SK-N-SH (cell line): Measurements from ENCODE around the gene DENND1A. TPM values are rescaled to one million over a fixed set of nuclear protein-coding genes. Genes with fewer than 3 reads are reported as not detected.
A peak's percentile ranks its signal among the peaks of the same experiment; 100 is the strongest.

Experiments
- CTCF ChIA-PET: fragments of 300-600, 350-600 bp; formaldehyde crosslinking; extraction: SDS; loops from one replicate; lab custom pipeline; 2021; lab: Yijun Ruan, JAX
- POLR2A ChIA-PET: fragments of 350-600 bp; sonication (Branson Sonifier 250); formaldehyde crosslinking; extraction: SDS; loops from one replicate; lab custom pipeline; 2020; ENCODE audit warnings: antibody characterized with exemption, inconsistent platforms; lab: Yijun Ruan, JAX
- DNase-seq: peaks from one replicate; pipeline ENCODE4 v3.0.0; 2012
- H2AFZ ChIP-seq: fragments of 200-600 bp; sonication (generic); 2 replicates; pipeline ENCODE4 v1.8.1; 2016; ENCODE audit warnings: antibody characterized with exemption, mild to moderate bottlenecking, low read depth
- H3F3A ChIP-seq: fragments of 200-600 bp; sonication (generic); replicated peaks from 2 replicates; pipeline ENCODE3; 2016; ENCODE audit warnings: antibody characterized with exemption, mild to moderate bottlenecking; ENCODE audit not compliant: insufficient read depth
- H3K27ac ChIP-seq, 2 experiments: fragments of 200-500 bp in 1 of 2; fragments of 200-600 bp in 1 of 2; sonication (Bioruptor generic) in 1 of 2; sonication (generic), shearing (Covaris generic) in 1 of 2; 2 replicates each; pipeline versions ENCODE4 v1.5.1 to v1.6.1; 2014 to 2016; ENCODE audit warnings: low read depth in 2 of 2, inconsistent platforms in 1 of 2, low read length in 1 of 2, mild to moderate bottlenecking in 1 of 2, mixed read lengths in 1 of 2
- H3K27me3 ChIP-seq: fragments of 200-600 bp; sonication (generic), shearing (Covaris generic); 2 replicates; pipeline ENCODE4 v1.6.1; 2016; ENCODE audit warnings: mixed run types; ENCODE audit not compliant: insufficient read depth
- H3K36me3 ChIP-seq, 2 experiments: fragments of 200-500 bp in 1 of 2; fragments of 200-600 bp in 1 of 2; sonication (Bioruptor generic) in 1 of 2; sonication (generic) in 1 of 2; replicated peaks in 1 of 2; 2 replicates each; pipeline versions ENCODE3 to v1.5.1; 2014 to 2016; ENCODE audit warnings: low read length in 1 of 2, mild to moderate bottlenecking in 1 of 2; ENCODE audit not compliant: insufficient read depth in 2 of 2, control insufficient read depth in 1 of 2
- H3K4me1 ChIP-seq, 2 experiments: fragments of 200-500 bp in 1 of 2; fragments of 200-600 bp in 1 of 2; sonication (Bioruptor generic) in 1 of 2; sonication (generic), shearing (Covaris generic) in 1 of 2; 2 replicates each; pipeline versions ENCODE4 v1.5.1 to v1.6.1; 2014 to 2016; ENCODE audit warnings: low read depth in 1 of 2, low read length in 1 of 2, mixed run types in 1 of 2; ENCODE audit not compliant: insufficient read depth in 2 of 2, control insufficient read depth in 1 of 2
- H3K4me2 ChIP-seq: fragments of 200-600 bp; sonication (generic), shearing (Covaris generic); 2 replicates; pipeline ENCODE4 v1.6.1; 2017; ENCODE audit warnings: mixed run types
- H3K4me3 ChIP-seq, 2 experiments: fragments of 200-500 bp in 1 of 2; fragments of 200-600 bp in 1 of 2; sonication (Bioruptor generic) in 1 of 2; sonication (generic), shearing (Covaris generic) in 1 of 2; 2 replicates each; pipeline versions ENCODE4 v1.5.1 to v1.8.1; 2014 to 2016; ENCODE audit warnings: low read depth in 2 of 2, inconsistent platforms in 1 of 2, low read length in 1 of 2, mild to moderate bottlenecking in 1 of 2, mixed read lengths in 1 of 2, moderate library complexity in 1 of 2
- H3K79me2 ChIP-seq: fragments of 200-600 bp; sonication (generic); 2 replicates; pipeline ENCODE4 v1.8.1; 2017; ENCODE audit warnings: mild to moderate bottlenecking; ENCODE audit not compliant: insufficient read depth
- H3K9ac ChIP-seq: fragments of 200-600 bp; sonication (generic); 2 replicates; pipeline ENCODE4 v1.6.1; 2017; ENCODE audit warnings: mixed run types
- H3K9me2 ChIP-seq: fragments of 200-600 bp; sonication (generic); 2 replicates; pipeline ENCODE4 v1.6.1; 2017; ENCODE audit warnings: mixed run types
- H3K9me3 ChIP-seq: fragments of 200-600 bp; sonication (generic); 2 replicates; pipeline ENCODE4 v1.6.1; 2017; ENCODE audit warnings: mixed run types, mild to moderate bottlenecking, moderate library complexity
- H4K20me1 ChIP-seq: fragments of 200-600 bp; sonication (generic); 2 replicates; pipeline ENCODE4 v1.6.1; 2017; ENCODE audit warnings: mild to moderate bottlenecking, mixed run types; ENCODE audit not compliant: insufficient read depth
- EP300 ChIP-seq, 2 experiments: IDR thresholded peaks; 2 replicates each; pipeline versions ENCODE4 v1.4.0 to v1.6.1; 2012; ENCODE audit warnings: borderline replicate concordance in 1 of 2, low read depth in 1 of 2, low read length in 1 of 2
- EZH2phosphoT487 ChIP-seq: fragments of 200-600 bp; sonication (generic); IDR thresholded peaks from 2 replicates; pipeline ENCODE4 v1.6.1; 2017; ENCODE audit warnings: low read depth, mixed run types, mild to moderate bottlenecking, antibody characterized with exemption, moderate library complexity, borderline replicate concordance
- FOSL2 ChIP-seq: IDR thresholded peaks from 2 replicates; pipeline ENCODE4 v1.4.0; 2012; ENCODE audit warnings: low read depth, mild to moderate bottlenecking, moderate library complexity, borderline replicate concordance
- FOXJ3 ChIP-seq: sonication (generic); formaldehyde crosslinking; IDR thresholded peaks from 2 replicates; pipeline ENCODE4 v1.5.1; 2020; ENCODE audit warnings: mild to moderate bottlenecking, missing genetic modification reagents
- GABPA ChIP-seq: IDR thresholded peaks from 2 replicates; pipeline ENCODE4 v1.4.0; 2012; ENCODE audit warnings: low read depth, mild to moderate bottlenecking
- GATA2 ChIP-seq: sonication (generic); formaldehyde crosslinking; IDR thresholded peaks from 2 replicates; pipeline ENCODE4 v1.5.0; 2020; ENCODE audit warnings: mild to moderate bottlenecking, missing genetic modification reagents
- MEF2A ChIP-seq: IDR thresholded peaks from 2 replicates; pipeline ENCODE4 v1.4.0; 2012; ENCODE audit warnings: low read depth, borderline replicate concordance
- POLR2AphosphoS5 ChIP-seq: IDR thresholded peaks from 2 replicates; pipeline ENCODE4 v1.6.1; 2012; ENCODE audit warnings: low read depth, low read length
- RCOR1 ChIP-seq: fragments of 150-350 bp; IDR thresholded peaks from 2 replicates; pipeline ENCODE4 v1.6.1; 2017; ENCODE audit warnings: antibody characterized with exemption, low read length
- RXRA ChIP-seq: IDR thresholded peaks from 2 replicates; pipeline ENCODE4 v1.4.0; 2012; ENCODE audit warnings: low read depth, mild to moderate bottlenecking, borderline replicate concordance
- SIN3A ChIP-seq: IDR thresholded peaks from 2 replicates; pipeline ENCODE4 v1.6.1; 2012; ENCODE audit warnings: low read depth, mild to moderate bottlenecking, low read length, moderate library complexity, borderline replicate concordance
- TAF1 ChIP-seq: IDR thresholded peaks from 2 replicates; pipeline ENCODE4 v1.6.1; 2012; ENCODE audit warnings: low read depth, mild to moderate bottlenecking, low read length, moderate library complexity, borderline replicate concordance
- TEAD4 ChIP-seq: IDR thresholded peaks from 2 replicates; pipeline ENCODE4 v1.4.0; 2012; ENCODE audit warnings: mild to moderate bottlenecking, borderline replicate concordance; ENCODE audit not compliant: insufficient read depth
- WGBS: methylation state at CpG from one replicate; pipeline ENCODE4 v1.1.6; 2017; ENCODE audit warnings: low lambda C conversion rate; 5-methylcytosine and 5-hydroxymethylcytosine counted together
- polyA plus RNA-seq, 3 experiments: library from polyadenylated mRNA; depleted of rRNA; stranded (reverse); fragments of >200 nt; gene quantifications; 2 replicates each; pipeline ENCODE4 v1.2.3, GENCODE V29; 2012
- TF ChIP-seq, protein P1 (sequence below): fragments of 150-350 bp; IDR thresholded peaks from 2 replicates; pipeline ENCODE4 v1.6.1; 2017; ENCODE audit warnings: antibody characterized with exemption, low read length, low read depth, borderline replicate concordance
- TF ChIP-seq, protein P2 (sequence below): IDR thresholded peaks from 2 replicates; pipeline ENCODE4 v1.6.1; 2012; ENCODE audit warnings: mild to moderate bottlenecking, low read depth, low read length, moderate library complexity
- TF ChIP-seq, protein P3 (sequence below): fragments of 200-600 bp; sonication (generic); IDR thresholded peaks from 2 replicates; pipeline ENCODE4 v1.6.1; 2017; ENCODE audit warnings: antibody characterized with exemption, mild to moderate bottlenecking, moderate library complexity
- TF ChIP-seq, protein P4 (sequence below): IDR thresholded peaks from 2 replicates; pipeline ENCODE4 v1.4.0; 2012; ENCODE audit warnings: low read depth

DENND1A gene
- polyA plus RNA-seq, 1 of the 3 experiments (the other 2 are of a cell fraction) = 25.4 TPM

DNA sequence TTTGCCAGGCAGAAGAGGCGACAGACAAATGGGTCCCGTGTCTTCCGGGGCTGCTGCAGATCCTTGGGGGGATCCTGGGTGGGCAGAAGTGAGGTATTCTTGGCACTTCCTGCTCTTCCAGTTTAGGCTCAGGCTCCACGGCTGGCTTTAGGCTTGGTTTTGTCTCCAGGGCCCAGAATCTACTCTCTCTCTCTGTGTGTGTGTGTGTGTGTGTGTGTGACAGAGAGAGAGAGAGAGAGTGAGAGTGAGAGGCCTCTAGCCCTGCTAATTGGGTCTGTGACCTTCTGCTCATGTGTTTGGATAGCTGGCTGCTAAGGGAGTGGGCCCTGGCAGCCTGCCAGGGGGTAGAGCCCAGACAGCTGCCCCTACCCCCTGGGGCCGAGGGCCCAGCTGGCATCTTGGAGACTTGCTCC, 534.6 kb downstream of the DENND1A start:
- no peak overlapping the region for H3K4me2 ChIP-seq
- H3F3A ChIP-seq = no peaks in the 10 kb centered on the region
- TF ChIP-seq, protein P1, sequence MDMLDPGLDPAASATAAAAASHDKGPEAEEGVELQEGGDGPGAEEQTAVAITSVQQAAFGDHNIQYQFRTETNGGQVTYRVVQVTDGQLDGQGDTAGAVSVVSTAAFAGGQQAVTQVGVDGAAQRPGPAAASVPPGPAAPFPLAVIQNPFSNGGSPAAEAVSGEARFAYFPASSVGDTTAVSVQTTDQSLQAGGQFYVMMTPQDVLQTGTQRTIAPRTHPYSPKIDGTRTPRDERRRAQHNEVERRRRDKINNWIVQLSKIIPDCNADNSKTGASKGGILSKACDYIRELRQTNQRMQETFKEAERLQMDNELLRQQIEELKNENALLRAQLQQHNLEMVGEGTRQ = no peak
- no peaks in the 10 kb centered on the region for H3K79me2 ChIP-seq
- H3K4me3 ChIP-seq = no peak overlapping the region
- DNase-seq = peak; percentile 74
- H3K9me3 ChIP-seq = no peaks in the 10 kb centered on the region
- no peaks in the 10 kb centered on the region for H3K36me3 ChIP-seq
- CTCF ChIA-PET = interaction anchor here (0.8 to 3.7 kb wide), 5 partner anchors 9 to 646 kb away, joined by 3 to 19 read pairs (median 6); no protein-coding TSS in a partner anchor
- no peak overlapping the region for H3K27ac ChIP-seq
- WGBS = 84% methylated on average over 3 of the region's 5 CpGs
- H3K4me1 ChIP-seq = peaks cover 0 to 11% of the 10 kb centered on the region in 2 experiments; a peak in 1 of 4 replicates
- H3K9me2 ChIP-seq = no peaks in the 10 kb centered on the region
- H3K27me3 ChIP-seq = no peaks in the 10 kb centered on the region
- no peaks in the 10 kb centered on the region for H4K20me1 ChIP-seq
- H3K9ac ChIP-seq = no peak overlapping the region
- POLR2A ChIA-PET = interaction anchor here (0.9 kb wide), 1 partner anchor 17 kb away, joined by 3 read pairs; no protein-coding TSS in a partner anchor
- no peak overlapping the region for H2AFZ ChIP-seq

DNA sequence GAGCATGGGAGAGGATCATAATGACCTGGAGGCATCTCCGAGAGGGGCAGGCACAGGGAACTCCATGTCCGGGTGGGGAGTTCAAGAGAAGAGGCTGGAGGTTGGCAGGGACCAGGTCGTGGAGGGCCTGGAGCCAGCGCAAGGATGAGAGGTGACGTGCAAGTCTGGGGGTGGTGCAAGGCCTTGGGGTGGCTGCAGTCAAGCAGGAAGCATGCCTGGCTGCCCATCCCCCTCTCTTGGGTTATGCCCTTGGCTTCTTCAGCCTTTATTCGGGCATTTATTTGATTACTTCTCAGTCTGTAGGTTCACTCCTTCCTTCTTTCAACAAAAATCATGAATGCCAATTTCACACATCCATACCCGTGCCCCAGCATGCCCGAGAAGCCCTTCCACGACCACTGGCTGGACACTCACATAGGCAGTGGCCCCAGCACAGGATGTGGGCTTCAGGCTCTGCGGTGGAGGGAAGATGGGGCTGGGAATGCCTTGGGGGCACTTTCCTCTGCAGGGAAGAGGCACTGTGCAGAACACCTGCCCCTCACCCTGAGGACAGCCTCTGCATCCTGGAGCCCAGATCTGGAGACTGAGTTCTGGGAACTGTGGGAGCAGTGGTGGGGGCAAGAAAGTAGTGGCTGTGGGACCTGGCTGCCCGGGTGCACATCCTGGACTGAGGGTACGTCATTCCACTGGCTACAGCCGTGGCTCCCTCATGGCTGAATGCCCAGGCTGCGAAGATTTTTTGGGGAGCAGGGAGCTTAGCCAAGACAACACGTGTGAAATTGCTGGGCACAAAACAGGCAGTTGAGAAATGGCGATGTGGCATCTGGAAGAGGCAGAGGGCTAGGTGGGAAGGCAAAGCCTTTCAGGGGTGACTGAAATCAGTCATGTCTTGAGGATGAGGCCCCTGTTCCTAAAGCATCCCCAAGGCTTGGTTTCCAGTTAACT, 535.4 kb downstream of the DENND1A start:
- Histone ChIP-seq H3K4me3 (no peak overlapping the region), H4K20me1 (no peaks in the 10 kb centered on the region), H3F3A (no peaks in the 10 kb centered on the region), H3K4me1 (peaks cover 0 to 11% of the 10 kb centered on the region in 2 experiments; a peak in 1 of 4 replicates), H3K79me2 (no peaks in the 10 kb centered on the region), H3K4me2 (no peak overlapping the region), H3K9ac (no peak overlapping the region), H3K36me3 (no peaks in the 10 kb centered on the region), H3K9me2 (no peaks in the 10 kb centered on the region), H2AFZ (no peak overlapping the region), H3K9me3 (no peaks in the 10 kb centered on the region), H3K27ac (no peak overlapping the region), H3K27me3 (no peaks in the 10 kb centered on the region)
- no peak for DNase-seq
- 80% methylated on average over 15 of the region's 16 CpGs for WGBS
- POLR2A ChIA-PET = no interaction called here
- CTCF ChIA-PET = interaction anchor here (0.8 to 20.5 kb wide), 4 partner anchors 9 to 313 kb away, joined by 3 to 331 read pairs (median 12); partner anchors contain the start of gene CRB2
- TF ChIP-seq FOSL2 (no peak), GABPA (no peak), MEF2A (no peak), GATA2 (CRISPR knock-in tag) (no peak), FOXJ3 (CRISPR knock-in tag) (no peak), EZH2phosphoT487 (no peak), SIN3A (no peak), EP300 (IDR thresholded peaks at IDR 0.05; ENCODE audit: borderline replicate concordance in 1 of 2, low read depth in 1 of 2, low read length in 1 of 2) (no peak), RXRA (no peak), RCOR1 (no peak), TAF1 (no peak), POLR2AphosphoS5 (no peak), TEAD4 (no peak)
- TF ChIP-seq, protein P2, sequence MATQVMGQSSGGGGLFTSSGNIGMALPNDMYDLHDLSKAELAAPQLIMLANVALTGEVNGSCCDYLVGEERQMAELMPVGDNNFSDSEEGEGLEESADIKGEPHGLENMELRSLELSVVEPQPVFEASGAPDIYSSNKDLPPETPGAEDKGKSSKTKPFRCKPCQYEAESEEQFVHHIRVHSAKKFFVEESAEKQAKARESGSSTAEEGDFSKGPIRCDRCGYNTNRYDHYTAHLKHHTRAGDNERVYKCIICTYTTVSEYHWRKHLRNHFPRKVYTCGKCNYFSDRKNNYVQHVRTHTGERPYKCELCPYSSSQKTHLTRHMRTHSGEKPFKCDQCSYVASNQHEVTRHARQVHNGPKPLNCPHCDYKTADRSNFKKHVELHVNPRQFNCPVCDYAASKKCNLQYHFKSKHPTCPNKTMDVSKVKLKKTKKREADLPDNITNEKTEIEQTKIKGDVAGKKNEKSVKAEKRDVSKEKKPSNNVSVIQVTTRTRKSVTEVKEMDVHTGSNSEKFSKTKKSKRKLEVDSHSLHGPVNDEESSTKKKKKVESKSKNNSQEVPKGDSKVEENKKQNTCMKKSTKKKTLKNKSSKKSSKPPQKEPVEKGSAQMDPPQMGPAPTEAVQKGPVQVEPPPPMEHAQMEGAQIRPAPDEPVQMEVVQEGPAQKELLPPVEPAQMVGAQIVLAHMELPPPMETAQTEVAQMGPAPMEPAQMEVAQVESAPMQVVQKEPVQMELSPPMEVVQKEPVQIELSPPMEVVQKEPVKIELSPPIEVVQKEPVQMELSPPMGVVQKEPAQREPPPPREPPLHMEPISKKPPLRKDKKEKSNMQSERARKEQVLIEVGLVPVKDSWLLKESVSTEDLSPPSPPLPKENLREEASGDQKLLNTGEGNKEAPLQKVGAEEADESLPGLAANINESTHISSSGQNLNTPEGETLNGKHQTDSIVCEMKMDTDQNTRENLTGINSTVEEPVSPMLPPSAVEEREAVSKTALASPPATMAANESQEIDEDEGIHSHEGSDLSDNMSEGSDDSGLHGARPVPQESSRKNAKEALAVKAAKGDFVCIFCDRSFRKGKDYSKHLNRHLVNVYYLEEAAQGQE = no peak
- TF ChIP-seq, protein P3, sequence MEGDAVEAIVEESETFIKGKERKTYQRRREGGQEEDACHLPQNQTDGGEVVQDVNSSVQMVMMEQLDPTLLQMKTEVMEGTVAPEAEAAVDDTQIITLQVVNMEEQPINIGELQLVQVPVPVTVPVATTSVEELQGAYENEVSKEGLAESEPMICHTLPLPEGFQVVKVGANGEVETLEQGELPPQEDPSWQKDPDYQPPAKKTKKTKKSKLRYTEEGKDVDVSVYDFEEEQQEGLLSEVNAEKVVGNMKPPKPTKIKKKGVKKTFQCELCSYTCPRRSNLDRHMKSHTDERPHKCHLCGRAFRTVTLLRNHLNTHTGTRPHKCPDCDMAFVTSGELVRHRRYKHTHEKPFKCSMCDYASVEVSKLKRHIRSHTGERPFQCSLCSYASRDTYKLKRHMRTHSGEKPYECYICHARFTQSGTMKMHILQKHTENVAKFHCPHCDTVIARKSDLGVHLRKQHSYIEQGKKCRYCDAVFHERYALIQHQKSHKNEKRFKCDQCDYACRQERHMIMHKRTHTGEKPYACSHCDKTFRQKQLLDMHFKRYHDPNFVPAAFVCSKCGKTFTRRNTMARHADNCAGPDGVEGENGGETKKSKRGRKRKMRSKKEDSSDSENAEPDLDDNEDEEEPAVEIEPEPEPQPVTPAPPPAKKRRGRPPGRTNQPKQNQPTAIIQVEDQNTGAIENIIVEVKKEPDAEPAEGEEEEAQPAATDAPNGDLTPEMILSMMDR = no peak
- TF ChIP-seq, protein P4, sequence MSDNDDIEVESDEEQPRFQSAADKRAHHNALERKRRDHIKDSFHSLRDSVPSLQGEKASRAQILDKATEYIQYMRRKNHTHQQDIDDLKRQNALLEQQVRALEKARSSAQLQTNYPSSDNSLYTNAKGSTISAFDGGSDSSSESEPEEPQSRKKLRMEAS = no peak
